Measurements from ENCODE around the gene KHK.

GRCh38 chr2:27050996-27051901, 35.3 kb upstream of the KHK start, which contains the start of gene AGBL5:
- TF ChIP-seq POLR2A (IDR thresholded peaks at IDR 0.05) (peak in 1 of 2 donors; percentile 14), CTCF (IDR thresholded peaks at IDR 0.05) (no peak)

All from suprapubic skin (tissue), 3 donors.